Panc1 (cell line): Measurements from ENCODE around the gene FAM240B. TPM values are rescaled to one million over a fixed set of nuclear protein-coding genes. Genes with fewer than 3 reads are reported as not detected.

Source experiments
- ATAC-seq: fragments of 200-7000 bp; cut with Tn5 transposase; 2 replicates; pipeline ENCODE4 v1.9.1; 2020; ENCODE audit warnings: mild to moderate bottlenecking, moderate library complexity
- BruUV-seq: library from RNA; stranded (reverse); fragments of 400-500 nt; replicated peaks from 2 replicates; lab custom pipeline; 2021; lab: Mats Ljungman, UMichigan
- CTCF ChIA-PET: fragments of 300-600 bp; sonication (Branson Sonifier 250); formaldehyde crosslinking; loops from one replicate; lab custom pipeline; 2022; ENCODE audit warnings: antibody characterized with exemption; lab: Charles Lee
- POLR2A ChIA-PET: fragments of 300-600 bp; sonication (Branson Sonifier 250); formaldehyde crosslinking; loops from one replicate; lab custom pipeline; 2022; ENCODE audit warnings: antibody characterized with exemption; lab: Charles Lee
- DNase-seq: peaks from one replicate; pipeline ENCODE4 v3.0.0-alpha.2; 2010; ENCODE audit warnings: low read depth, low spot score
- H3K27ac ChIP-seq: 2 replicates; pipeline ENCODE4 v1.5.1; 2011; ENCODE audit warnings: mild to moderate bottlenecking, low read length, inconsistent platforms
- H3K27me3 ChIP-seq: fragments of 200-500 bp; sonication (Bioruptor generic); 2 replicates; pipeline ENCODE4 v1.6.0; 2014; ENCODE audit warnings: low read length, inconsistent platforms; ENCODE audit not compliant: control insufficient read depth, insufficient read depth
- H3K36me3 ChIP-seq: fragments of 200-500 bp; sonication (Bioruptor generic); 2 replicates; pipeline ENCODE4 v1.5.1; 2014; ENCODE audit warnings: inconsistent platforms, mild to moderate bottlenecking, low read length, moderate library complexity; ENCODE audit not compliant: control insufficient read depth, insufficient read depth
- H3K4me1 ChIP-seq: 2 replicates; pipeline ENCODE4 v1.5.1; 2011; ENCODE audit warnings: inconsistent platforms, mild to moderate bottlenecking, low read length, moderate library complexity; ENCODE audit not compliant: control insufficient read depth, insufficient read depth
- H3K4me3 ChIP-seq, 2 experiments: 2 replicates each; pipeline ENCODE4 v1.5.1; 2011 to 2012; ENCODE audit warnings: low read depth in 2 of 2, low read length in 2 of 2, mild to moderate bottlenecking in 2 of 2, inconsistent platforms in 1 of 2, moderate library complexity in 1 of 2
- H3K9me3 ChIP-seq: fragments of 200-500 bp; sonication (Bioruptor generic); 2 replicates; pipeline ENCODE4 v1.5.1; 2014; ENCODE audit warnings: low read depth, mild to moderate bottlenecking, inconsistent platforms, low read length, moderate library complexity; ENCODE audit not compliant: control insufficient read depth, insufficient read depth
- POLR2AphosphoS5 ChIP-seq: IDR thresholded peaks from 2 replicates; pipeline ENCODE4 v1.6.1; 2012; ENCODE audit warnings: mild to moderate bottlenecking, low read depth, low read length, moderate library complexity
- SIN3A ChIP-seq: IDR thresholded peaks from 2 replicates; pipeline ENCODE4 v1.6.1; 2012; ENCODE audit warnings: low read depth, mild to moderate bottlenecking, low read length, moderate library complexity, borderline replicate concordance; ENCODE audit not compliant: insufficient read depth
- TCF7L2 ChIP-seq: IDR thresholded peaks from 2 replicates; pipeline ENCODE4 v1.6.1; 2011; ENCODE audit warnings: mild to moderate bottlenecking, low read depth, low read length, inconsistent platforms
- in situ Hi-C: cut with HindIII; loops from 2 replicates; pipeline ENCODE4 v1.10.0; 2016; ENCODE audit warnings: low sequenced_read_pairs, low pct_unique_long_range_greater_than_20kb
- intact Hi-C: fragments of 100-400 bp; cut with micrococcal nuclease; formaldehyde crosslinking; loops from one replicate; pipeline ENCODE4 v1.10.0; 2022; ENCODE audit not compliant: unreplicated experiment
- total RNA-seq: library from RNA; stranded (reverse); gene quantifications from one replicate; pipeline ENCODE4 v1.2.1, GENCODE V29; 2021; ENCODE audit not compliant: unreplicated experiment
- TF ChIP-seq, protein P1 (sequence below), 2 experiments: IDR thresholded peaks; 2 replicates each; pipeline ENCODE4 v1.6.1; 2011 to 2012; ENCODE audit warnings: low read depth in 2 of 2, control low read depth in 1 of 2, low read length in 1 of 2, mild to moderate bottlenecking in 1 of 2, moderate library complexity in 1 of 2; ENCODE audit not compliant: insufficient read depth in 1 of 2
- TF ChIP-seq, protein P2 (sequence below): fragments of 450-650 bp; IDR thresholded peaks from 2 replicates; pipeline ENCODE4 v1.5.1; 2017; ENCODE audit warnings: mild to moderate bottlenecking

FAM240B gene
- total RNA-seq, 1 experiment from 2014 or later, result not detected

DNA sequence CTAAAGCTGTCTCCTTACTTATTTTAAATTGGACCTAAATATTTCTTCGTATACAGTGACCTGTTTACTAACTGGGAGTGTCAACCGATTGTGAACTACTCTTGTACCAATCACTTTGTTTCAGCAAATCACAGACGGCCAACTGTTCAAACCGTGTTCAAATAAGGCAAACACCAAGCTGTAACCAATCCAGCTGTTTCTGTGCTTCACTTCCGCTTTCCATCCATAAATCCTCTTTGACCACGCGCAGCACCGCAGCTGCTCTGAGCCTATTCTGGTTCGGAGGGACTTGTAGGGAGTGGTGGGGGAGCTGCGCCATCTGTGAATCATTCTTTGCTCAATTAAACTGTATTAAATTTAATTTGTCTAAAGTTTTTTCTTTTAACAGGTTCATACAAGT is 4.8 kb upstream of the FAM240B start:
- CTCF ChIA-PET, result no interaction called here
- TF ChIP-seq TCF7L2 (no peak), SIN3A (no peak), POLR2AphosphoS5 (no peak)
- TF ChIP-seq, protein P1, sequence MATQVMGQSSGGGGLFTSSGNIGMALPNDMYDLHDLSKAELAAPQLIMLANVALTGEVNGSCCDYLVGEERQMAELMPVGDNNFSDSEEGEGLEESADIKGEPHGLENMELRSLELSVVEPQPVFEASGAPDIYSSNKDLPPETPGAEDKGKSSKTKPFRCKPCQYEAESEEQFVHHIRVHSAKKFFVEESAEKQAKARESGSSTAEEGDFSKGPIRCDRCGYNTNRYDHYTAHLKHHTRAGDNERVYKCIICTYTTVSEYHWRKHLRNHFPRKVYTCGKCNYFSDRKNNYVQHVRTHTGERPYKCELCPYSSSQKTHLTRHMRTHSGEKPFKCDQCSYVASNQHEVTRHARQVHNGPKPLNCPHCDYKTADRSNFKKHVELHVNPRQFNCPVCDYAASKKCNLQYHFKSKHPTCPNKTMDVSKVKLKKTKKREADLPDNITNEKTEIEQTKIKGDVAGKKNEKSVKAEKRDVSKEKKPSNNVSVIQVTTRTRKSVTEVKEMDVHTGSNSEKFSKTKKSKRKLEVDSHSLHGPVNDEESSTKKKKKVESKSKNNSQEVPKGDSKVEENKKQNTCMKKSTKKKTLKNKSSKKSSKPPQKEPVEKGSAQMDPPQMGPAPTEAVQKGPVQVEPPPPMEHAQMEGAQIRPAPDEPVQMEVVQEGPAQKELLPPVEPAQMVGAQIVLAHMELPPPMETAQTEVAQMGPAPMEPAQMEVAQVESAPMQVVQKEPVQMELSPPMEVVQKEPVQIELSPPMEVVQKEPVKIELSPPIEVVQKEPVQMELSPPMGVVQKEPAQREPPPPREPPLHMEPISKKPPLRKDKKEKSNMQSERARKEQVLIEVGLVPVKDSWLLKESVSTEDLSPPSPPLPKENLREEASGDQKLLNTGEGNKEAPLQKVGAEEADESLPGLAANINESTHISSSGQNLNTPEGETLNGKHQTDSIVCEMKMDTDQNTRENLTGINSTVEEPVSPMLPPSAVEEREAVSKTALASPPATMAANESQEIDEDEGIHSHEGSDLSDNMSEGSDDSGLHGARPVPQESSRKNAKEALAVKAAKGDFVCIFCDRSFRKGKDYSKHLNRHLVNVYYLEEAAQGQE (IDR thresholded peaks at IDR 0.05; ENCODE audit: insufficient read depth in 1 of 2, low read depth in 2 of 2, low read length in 1 of 2), result no peak
- TF ChIP-seq, protein P2, sequence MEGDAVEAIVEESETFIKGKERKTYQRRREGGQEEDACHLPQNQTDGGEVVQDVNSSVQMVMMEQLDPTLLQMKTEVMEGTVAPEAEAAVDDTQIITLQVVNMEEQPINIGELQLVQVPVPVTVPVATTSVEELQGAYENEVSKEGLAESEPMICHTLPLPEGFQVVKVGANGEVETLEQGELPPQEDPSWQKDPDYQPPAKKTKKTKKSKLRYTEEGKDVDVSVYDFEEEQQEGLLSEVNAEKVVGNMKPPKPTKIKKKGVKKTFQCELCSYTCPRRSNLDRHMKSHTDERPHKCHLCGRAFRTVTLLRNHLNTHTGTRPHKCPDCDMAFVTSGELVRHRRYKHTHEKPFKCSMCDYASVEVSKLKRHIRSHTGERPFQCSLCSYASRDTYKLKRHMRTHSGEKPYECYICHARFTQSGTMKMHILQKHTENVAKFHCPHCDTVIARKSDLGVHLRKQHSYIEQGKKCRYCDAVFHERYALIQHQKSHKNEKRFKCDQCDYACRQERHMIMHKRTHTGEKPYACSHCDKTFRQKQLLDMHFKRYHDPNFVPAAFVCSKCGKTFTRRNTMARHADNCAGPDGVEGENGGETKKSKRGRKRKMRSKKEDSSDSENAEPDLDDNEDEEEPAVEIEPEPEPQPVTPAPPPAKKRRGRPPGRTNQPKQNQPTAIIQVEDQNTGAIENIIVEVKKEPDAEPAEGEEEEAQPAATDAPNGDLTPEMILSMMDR, result no peak
- H3K4me1 ChIP-seq, result no peaks in the 10 kb centered on the region
- no peaks in the 10 kb centered on the region for H3K9me3 ChIP-seq
- DNase-seq, result no peak
- H3K4me3 ChIP-seq, result no peak overlapping the region
- in situ Hi-C loops, result no loop called here
- no peak overlapping the region for H3K27ac ChIP-seq
- no peaks in the 10 kb centered on the region for H3K27me3 ChIP-seq
- no peaks in the 10 kb centered on the region for H3K36me3 ChIP-seq
- POLR2A ChIA-PET, result no interaction called here
- no peak for ATAC-seq
- intact Hi-C loops, result no loop called here
- no TSS peak for BruUV-seq

DNA sequence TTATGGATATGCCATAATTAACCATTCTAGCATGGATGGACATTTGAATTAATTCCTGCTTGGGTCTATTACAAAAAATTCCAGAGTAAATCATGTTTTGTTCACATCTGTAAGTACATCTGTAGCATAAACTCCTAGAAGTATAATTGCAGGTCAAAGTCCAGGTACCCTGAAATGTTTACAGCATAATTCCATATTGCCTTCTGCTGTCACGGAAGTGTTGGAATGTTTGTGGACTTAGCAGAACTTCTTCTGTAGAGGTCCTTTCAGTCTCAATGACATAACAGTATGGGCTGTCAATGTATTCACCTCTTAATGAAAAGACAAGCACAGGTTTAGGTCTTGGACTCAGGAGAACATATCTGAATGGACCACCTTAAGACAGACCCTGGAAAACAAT is 1.8 kb downstream of the FAM240B start:
- no peak for DNase-seq
- H3K27me3 ChIP-seq, result no peaks in the 10 kb centered on the region
- ATAC-seq, result no peak
- H3K4me3 ChIP-seq, result no peak overlapping the region
- H3K9me3 ChIP-seq, result no peaks in the 10 kb centered on the region
- no TSS peak for BruUV-seq
- no peaks in the 10 kb centered on the region for H3K4me1 ChIP-seq
- TF ChIP-seq, protein P1 (IDR thresholded peaks at IDR 0.05; ENCODE audit: insufficient read depth in 1 of 2, low read depth in 2 of 2, low read length in 1 of 2), result no peak
- intact Hi-C loops (no loop called here), in situ Hi-C loops (no loop called here)
- CTCF ChIA-PET, result no interaction called here
- POLR2A ChIA-PET, result no interaction called here
- no peak overlapping the region for H3K27ac ChIP-seq
- no peaks in the 10 kb centered on the region for H3K36me3 ChIP-seq
